Measurements from ENCODE around the gene E2F7.

Gene E2F7

DNA sequence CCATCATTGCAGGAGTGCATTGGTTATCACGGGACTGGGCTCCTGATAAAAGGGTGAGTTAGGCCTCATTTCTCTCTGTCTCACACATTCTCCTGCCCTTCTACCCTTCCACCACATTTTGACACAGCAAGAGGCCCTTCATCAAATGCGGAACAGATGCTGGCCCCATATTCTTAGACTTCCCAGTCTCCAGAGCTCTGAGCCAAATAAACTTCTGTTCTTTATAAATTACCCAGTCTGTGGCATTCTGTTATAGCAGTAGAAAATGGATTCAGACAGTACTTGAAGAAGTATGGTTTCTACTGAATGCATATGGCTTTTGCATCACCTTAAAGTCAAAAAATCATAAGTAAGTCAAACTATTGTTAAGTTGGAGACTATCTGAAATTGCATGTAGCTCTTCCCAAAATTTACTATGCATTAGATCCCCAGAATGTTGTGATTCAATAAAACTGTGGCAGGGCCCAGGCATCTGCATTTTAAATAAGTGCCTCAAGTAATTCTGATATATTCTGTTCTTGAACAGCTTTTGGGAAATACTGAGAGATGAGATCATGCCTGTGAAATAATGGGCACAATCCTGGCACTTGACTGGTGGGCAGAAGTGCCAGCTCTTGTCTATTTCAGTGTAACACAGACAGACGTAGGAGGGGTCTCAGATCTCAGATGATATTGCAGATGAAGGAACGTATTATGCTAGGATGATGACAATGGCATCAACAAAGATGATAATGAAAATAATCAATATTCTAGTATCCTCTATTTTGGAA is 68.2 kb downstream of the E2F7 start:
- Histone ChIP-seq H3K9me3 (ENCODE audit: control insufficient read depth, low read length) (no peaks in the 10 kb centered on the region), H3K9ac (no peak overlapping the region), H3K27ac (no peak overlapping the region), H3K36me3 (ENCODE audit: control insufficient read depth, insufficient read depth, low read length) (no peaks in the 10 kb centered on the region), H3K4me2 (ENCODE audit: low read length) (no peak overlapping the region), H3K4me1 (no peaks in the 10 kb centered on the region), H3K27me3 (ENCODE audit: control insufficient read depth, insufficient read depth, low read length) (no peaks in the 10 kb centered on the region), H3K79me2 (no peaks in the 10 kb centered on the region), H3K4me3 (ENCODE audit: low read depth, low read length) (no peak overlapping the region), H2AFZ (no peak overlapping the region)
- TF ChIP-seq, protein P1, sequence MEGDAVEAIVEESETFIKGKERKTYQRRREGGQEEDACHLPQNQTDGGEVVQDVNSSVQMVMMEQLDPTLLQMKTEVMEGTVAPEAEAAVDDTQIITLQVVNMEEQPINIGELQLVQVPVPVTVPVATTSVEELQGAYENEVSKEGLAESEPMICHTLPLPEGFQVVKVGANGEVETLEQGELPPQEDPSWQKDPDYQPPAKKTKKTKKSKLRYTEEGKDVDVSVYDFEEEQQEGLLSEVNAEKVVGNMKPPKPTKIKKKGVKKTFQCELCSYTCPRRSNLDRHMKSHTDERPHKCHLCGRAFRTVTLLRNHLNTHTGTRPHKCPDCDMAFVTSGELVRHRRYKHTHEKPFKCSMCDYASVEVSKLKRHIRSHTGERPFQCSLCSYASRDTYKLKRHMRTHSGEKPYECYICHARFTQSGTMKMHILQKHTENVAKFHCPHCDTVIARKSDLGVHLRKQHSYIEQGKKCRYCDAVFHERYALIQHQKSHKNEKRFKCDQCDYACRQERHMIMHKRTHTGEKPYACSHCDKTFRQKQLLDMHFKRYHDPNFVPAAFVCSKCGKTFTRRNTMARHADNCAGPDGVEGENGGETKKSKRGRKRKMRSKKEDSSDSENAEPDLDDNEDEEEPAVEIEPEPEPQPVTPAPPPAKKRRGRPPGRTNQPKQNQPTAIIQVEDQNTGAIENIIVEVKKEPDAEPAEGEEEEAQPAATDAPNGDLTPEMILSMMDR (IDR thresholded peaks at IDR 0.05) = no peak

DNA sequence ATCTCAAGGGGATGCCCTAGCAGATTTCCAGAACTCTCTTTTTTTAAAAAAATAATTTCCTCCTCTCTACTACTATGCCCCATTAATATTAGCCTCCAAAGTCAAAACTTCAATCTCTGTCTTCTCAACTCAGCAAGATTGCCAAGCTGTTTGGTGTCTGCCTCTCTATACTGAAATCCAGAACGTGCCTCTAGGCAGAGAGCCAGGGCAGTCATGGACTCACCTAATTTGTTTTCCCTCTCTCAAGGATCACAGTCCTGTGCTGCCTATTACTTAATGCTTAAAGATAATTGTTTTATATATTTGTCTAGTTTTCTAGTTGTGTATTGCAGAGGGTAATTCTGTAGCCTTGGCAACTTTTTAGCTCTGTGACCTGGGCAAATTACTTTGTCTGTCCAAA is 74.7 kb downstream of the E2F7 start:
- Histone ChIP-seq H2AFZ (no peak overlapping the region), H3K4me2 (ENCODE audit: low read length) (no peak overlapping the region), H3K9ac (no peak overlapping the region), H3K36me3 (ENCODE audit: control insufficient read depth, insufficient read depth, low read length) (no peaks in the 10 kb centered on the region), H3K4me1 (no peaks in the 10 kb centered on the region), H3K4me3 (ENCODE audit: low read depth, low read length) (no peak overlapping the region), H3K27ac (no peak overlapping the region), H3K9me3 (ENCODE audit: control insufficient read depth, low read length) (no peaks in the 10 kb centered on the region), H3K79me2 (no peaks in the 10 kb centered on the region), H3K27me3 (ENCODE audit: control insufficient read depth, insufficient read depth, low read length) (no peaks in the 10 kb centered on the region)
- TF ChIP-seq, protein P1 (IDR thresholded peaks at IDR 0.05) = no peak

DNA sequence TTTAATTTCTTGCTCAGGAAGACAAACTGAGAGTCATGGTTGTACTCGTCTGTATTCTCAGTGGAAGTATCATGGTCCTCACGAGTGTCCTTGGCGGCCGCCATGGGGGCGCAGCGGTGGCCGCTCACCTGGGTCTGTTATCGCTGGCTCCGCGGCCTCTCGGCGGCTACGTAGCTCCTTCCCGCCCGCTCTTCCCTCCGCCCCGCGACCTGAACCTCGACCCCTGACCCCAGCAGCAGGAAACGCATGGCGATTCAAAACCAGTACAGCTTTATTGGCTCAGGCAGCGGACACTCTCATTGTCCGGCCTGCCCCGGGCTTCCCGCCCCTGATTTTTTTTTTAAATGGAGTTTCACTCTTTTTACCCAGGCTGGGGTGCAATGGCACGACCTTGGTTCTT is 80.8 kb downstream of the E2F7 start:
- peaks cover 5% of the 10 kb centered on the region for H3K36me3 ChIP-seq (ENCODE audit: control insufficient read depth, insufficient read depth, low read length)
- no peaks in the 10 kb centered on the region for H3K79me2 ChIP-seq
- TF ChIP-seq, protein P1 (IDR thresholded peaks at IDR 0.05) = no peak
- no peak overlapping the region for H2AFZ ChIP-seq
- H3K4me1 ChIP-seq = no peaks in the 10 kb centered on the region
- H3K27ac ChIP-seq = no peak overlapping the region
- H3K4me3 ChIP-seq (ENCODE audit: low read depth, low read length) = no peak overlapping the region
- peaks cover 5% of the 10 kb centered on the region for H3K9me3 ChIP-seq (ENCODE audit: control insufficient read depth, low read length)
- H3K9ac ChIP-seq = no peak overlapping the region
- no peaks in the 10 kb centered on the region for H3K27me3 ChIP-seq (ENCODE audit: control insufficient read depth, insufficient read depth, low read length)
- no peak overlapping the region for H3K4me2 ChIP-seq (ENCODE audit: low read length)

DNA sequence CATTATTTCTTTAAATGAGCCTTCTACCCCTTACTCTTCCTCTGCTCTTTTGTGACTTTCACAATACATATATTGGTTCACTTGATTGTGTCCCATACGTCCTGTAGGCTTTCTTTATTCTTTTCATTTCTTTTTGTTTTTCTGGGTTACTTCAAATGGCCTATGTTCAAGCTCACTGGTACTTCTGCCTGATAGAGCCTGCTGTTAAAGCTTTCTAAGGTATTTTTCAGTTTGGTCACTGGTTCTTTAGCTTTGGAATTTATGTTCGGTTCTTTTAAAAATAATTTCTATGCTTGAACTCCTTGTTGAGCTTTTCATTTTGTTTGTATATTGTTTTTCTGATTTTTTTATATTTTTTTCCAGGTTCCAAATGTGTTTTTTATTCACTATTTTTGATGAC is 81.9 kb downstream of the E2F7 start:
- no peak overlapping the region for H3K4me2 ChIP-seq (ENCODE audit: low read length)
- no peak overlapping the region for H3K9ac ChIP-seq
- H3K27ac ChIP-seq = no peak overlapping the region
- H3K4me1 ChIP-seq = no peaks in the 10 kb centered on the region
- H3K9me3 ChIP-seq (ENCODE audit: control insufficient read depth, low read length) = peaks cover 5% of the 10 kb centered on the region
- no peak overlapping the region for H2AFZ ChIP-seq
- H3K79me2 ChIP-seq = no peaks in the 10 kb centered on the region
- no peaks in the 10 kb centered on the region for H3K27me3 ChIP-seq (ENCODE audit: control insufficient read depth, insufficient read depth, low read length)
- peaks cover 5% of the 10 kb centered on the region for H3K36me3 ChIP-seq (ENCODE audit: control insufficient read depth, insufficient read depth, low read length)
- TF ChIP-seq, protein P1 (IDR thresholded peaks at IDR 0.05) = no peak
- no peak overlapping the region for H3K4me3 ChIP-seq (ENCODE audit: low read depth, low read length)

DNA sequence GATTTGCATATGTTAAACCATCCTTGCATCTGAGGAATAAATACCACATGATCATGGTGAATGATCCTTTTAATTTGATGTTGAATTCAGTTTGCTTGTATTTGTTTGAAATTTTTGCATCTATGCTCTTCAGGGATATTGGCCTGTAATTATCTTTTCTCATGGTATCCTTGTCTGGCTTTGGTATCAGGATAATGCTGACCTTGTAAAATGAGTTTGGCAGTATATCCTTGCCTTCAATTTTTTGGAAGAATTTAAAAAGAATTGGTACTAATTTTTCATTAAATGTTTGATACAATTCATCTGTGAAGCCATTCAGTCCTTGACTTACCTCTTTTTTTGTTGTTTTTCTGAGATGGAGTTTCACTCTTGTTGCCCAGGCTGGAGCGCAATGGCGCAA is 85.2 kb downstream of the E2F7 start:
- peaks cover 5% of the 10 kb centered on the region for H3K36me3 ChIP-seq (ENCODE audit: control insufficient read depth, insufficient read depth, low read length)
- H3K9me3 ChIP-seq (ENCODE audit: control insufficient read depth, low read length) = peaks cover 5% of the 10 kb centered on the region
- H3K79me2 ChIP-seq = no peaks in the 10 kb centered on the region
- TF ChIP-seq, protein P1 (IDR thresholded peaks at IDR 0.05) = no peak
- no peak overlapping the region for H3K4me2 ChIP-seq (ENCODE audit: low read length)
- H2AFZ ChIP-seq = no peak overlapping the region
- no peaks in the 10 kb centered on the region for H3K4me1 ChIP-seq
- no peak overlapping the region for H3K9ac ChIP-seq
- no peak overlapping the region for H3K27ac ChIP-seq
- no peaks in the 10 kb centered on the region for H3K27me3 ChIP-seq (ENCODE audit: control insufficient read depth, insufficient read depth, low read length)
- no peak overlapping the region for H3K4me3 ChIP-seq (ENCODE audit: low read depth, low read length)
